Fibroblast of skin of back (primary cell): ENCODE measurements around the gene CHI3L2.
A peak's percentile ranks its signal among the peaks of the same experiment; 100 is the strongest.

Source experiments
- DNase-seq: peaks from one replicate; pipeline ENCODE4 v3.0.0-alpha.2; 2013

CHI3L2 gene

GRCh38 chr1:111221633-111222291 is 5.8 kb upstream of the CHI3L2 start:
- DNase-seq, result no peak

GRCh38 chr1:111222308-111223125 is 5.0 kb upstream of the CHI3L2 start:
- DNase-seq, result peak; percentile 57

GRCh38 chr1:111223126-111223685 is 4.3 kb upstream of the CHI3L2 start:
- DNase-seq, result no peak

GRCh38 chr1:111225091-111225490 is 2.4 kb upstream of the CHI3L2 start:
- DNase-seq, result no peak

- no peak for DNase-seq
Measured at GRCh38 chr1:111225717-111226400, 1.7 kb upstream of the CHI3L2 start.

- peak; percentile 83 for DNase-seq
Measured at GRCh38 chr1:111227851-111228747, 586 bp downstream of the CHI3L2 start.

- no peak for DNase-seq
Measured at GRCh38 chr1:111228748-111229126, 1.2 kb downstream of the CHI3L2 start.

GRCh38 chr1:111232134-111232533 is 4.6 kb downstream of the CHI3L2 start:
- no peak for DNase-seq

GRCh38 chr1:111234258-111234657 is 6.7 kb downstream of the CHI3L2 start:
- no peak for DNase-seq

- peak; percentile 9 for DNase-seq
Measured at GRCh38 chr1:111234866-111235265, 7.4 kb downstream of the CHI3L2 start.

- DNase-seq, result no peak
Measured at GRCh38 chr1:111236379-111236778, 8.9 kb downstream of the CHI3L2 start.

GRCh38 chr1:111236806-111237205 is 9.3 kb downstream of the CHI3L2 start:
- DNase-seq, result no peak

GRCh38 chr1:111238056-111238795 is 10.7 kb downstream of the CHI3L2 start:
- DNase-seq, result no peak

- no peak for DNase-seq
Measured at GRCh38 chr1:111241797-111242196, 14.3 kb downstream of the CHI3L2 start.

GRCh38 chr1:111242805-111243523 is 15.5 kb downstream of the CHI3L2 start:
- no peak for DNase-seq

- no peak for DNase-seq
Measured at GRCh38 chr1:111247125-111247838, 19.8 kb downstream of the CHI3L2 start.

GRCh38 chr1:111249960-111250359 is 22.4 kb downstream of the CHI3L2 start:
- DNase-seq, result no peak

- DNase-seq, result no peak
Measured at GRCh38 chr1:111251570-111251969, 24.1 kb downstream of the CHI3L2 start.

GRCh38 chr1:111252786-111253185 is 25.3 kb downstream of the CHI3L2 start:
- DNase-seq, result no peak

GRCh38 chr1:111253876-111254275 is 26.4 kb downstream of the CHI3L2 start:
- no peak for DNase-seq
